Lower leg skin (tissue), 3 donors: ENCODE data around the gene ATXN7L3.

Experiments
- CTCF ChIP-seq, 3 donors: fragments of 450-650 bp; IDR thresholded peaks; one replicate each; pipeline ENCODE4 v1.5.1; 2016; ENCODE audit warnings: antibody characterized with exemption in 3 of 3, mild to moderate bottlenecking in 3 of 3, moderate library complexity in 2 of 3
- POLR2A ChIP-seq, 2 donors: fragments of 450-650 bp; IDR thresholded peaks; one replicate each; pipeline ENCODE4 v1.6.1; 2016 to 2017; ENCODE audit warnings: antibody characterized with exemption in 2 of 2, mild to moderate bottlenecking in 1 of 2, moderate library complexity in 1 of 2

DNA sequence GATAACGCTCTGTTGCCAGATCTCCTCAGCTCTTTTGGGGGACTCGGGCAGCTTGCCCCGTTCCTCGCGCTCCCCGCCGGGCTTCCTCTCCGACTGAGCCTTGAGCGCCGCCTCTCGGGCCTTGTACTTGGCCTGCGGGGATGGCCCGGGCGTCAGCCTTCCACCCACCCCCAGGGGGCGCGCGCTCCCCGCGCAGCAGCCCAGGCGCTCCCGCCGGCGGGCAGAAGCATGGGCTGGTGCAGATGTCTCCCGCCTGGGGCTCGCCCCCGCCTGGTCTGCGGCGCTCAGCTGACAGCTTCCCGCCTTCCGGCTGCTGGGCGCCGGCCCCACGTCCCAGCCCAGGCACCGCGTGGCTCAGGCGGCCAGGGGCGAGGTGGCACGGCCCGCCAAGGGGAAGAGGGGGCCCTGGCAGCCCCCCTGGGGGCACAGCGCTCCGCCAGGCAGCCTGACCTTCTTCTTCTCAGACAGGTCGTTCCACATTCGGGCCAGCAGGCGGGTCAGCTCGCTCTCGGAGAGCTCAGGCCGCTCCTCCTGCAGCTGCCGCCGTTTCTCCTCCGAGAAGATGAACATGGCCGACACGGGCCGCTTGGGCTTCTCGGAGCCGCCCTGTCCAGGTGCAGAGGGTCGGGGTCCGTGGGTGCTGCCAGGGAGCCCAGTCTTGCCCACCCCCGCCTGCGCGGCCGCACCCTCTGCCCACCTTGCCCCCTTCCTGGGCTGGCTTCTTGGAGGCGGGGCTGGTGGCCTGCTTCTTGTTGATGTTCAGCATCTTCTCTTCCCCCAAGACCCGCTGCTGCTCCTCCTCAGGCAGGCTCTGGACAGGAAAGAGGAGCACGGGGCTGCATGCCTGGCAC is 10.9 kb upstream of the ATXN7L3 start:
- TF ChIP-seq CTCF (IDR thresholded peaks at IDR 0.05) (peak in 2 of 3 donors; percentile 17 to 72), POLR2A (IDR thresholded peaks at IDR 0.05) (no peak)
